ENCODE results near the gene PAIP2.
"Not testable (repeated sequence)": the region's sequence is repeated elsewhere in the genome, so short reads cannot be mapped to it uniquely, and the experiment has no call there.

PAIP2 gene

DNA sequence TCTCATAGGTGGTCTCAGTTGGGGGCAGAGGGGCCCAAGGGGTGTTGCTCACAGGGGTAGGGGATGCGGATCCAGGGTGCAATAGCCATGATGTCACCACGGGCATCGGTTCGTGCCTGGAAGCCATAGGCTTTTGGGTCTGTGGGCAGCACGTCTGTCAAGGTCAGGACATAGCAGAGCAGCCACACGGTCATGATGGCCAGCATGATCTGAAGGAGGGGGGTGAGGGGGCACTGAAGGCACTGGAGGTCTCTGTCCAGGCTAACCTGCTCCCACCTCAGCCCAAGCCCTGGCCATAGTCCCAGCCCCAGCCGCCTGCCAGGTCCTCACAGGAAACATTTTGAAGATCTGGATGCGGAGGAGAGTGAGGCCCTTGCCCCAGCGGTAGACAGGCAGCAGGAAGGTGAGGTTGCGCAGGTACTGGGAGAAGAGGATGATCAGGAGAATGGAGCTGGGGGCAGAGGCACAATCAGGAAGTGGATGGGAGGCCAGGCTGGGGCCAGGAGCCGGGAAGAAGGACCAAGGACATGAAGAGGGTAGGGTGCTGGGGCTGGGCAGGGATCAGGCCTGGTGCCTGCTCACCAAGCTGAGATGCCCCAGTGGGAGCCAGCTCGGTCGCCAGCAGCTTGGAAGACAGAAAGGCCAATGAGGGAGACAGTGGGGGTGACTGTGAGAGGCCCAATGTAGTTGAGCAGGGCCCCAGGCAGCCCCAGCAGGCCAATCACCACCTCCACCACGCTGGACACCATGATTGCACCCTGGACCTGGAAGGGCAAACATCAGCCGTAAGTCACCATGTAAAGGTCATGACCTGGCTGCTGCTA, 38.2 kb downstream of the PAIP2 start:
- FAIRE-seq: no peak

DNA sequence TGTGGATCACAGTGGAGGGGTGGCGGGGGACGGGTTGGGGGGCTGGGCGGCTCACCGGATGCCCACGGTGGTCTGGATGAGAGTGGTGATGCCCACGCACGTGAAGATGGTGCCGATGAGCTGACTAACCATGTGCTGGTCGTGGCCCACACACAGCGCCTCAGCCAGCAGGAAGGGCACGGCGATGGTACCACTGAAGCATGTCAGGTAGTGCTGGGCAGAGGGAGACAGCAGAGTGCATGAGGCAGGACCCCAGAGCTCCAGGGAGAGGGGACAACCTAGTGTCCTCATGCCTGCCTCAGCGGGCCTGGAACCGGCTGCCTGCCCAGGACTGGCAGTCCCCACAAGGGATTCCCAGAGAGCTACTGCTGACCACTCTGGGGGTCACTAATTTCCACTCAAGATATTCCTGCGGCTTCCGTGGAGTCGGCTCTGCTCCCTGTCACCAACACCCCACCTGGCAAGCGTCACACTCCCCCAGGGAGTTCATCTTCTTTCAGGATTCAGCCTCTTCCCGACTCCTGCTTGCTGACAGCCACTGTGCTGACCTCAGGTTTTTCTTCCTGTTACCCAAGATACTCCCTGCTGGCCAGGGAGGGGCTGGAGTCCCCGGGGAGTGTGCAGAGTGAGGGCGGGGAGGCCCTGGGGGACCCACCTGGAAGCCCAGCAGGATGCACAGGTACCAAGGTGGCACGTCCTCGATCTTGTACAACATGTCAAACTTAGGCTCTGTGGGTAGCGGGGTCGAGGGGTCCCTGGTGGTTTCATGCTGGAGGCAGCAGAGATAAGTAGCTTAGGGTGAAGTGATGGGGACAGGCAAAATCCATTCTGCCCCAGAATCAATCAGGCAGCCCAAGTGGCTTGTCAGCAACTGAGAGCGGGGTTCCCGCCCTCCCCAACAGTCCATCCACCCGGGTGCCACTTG, 40.4 kb downstream of the PAIP2 start:
- no peak for FAIRE-seq

DNA sequence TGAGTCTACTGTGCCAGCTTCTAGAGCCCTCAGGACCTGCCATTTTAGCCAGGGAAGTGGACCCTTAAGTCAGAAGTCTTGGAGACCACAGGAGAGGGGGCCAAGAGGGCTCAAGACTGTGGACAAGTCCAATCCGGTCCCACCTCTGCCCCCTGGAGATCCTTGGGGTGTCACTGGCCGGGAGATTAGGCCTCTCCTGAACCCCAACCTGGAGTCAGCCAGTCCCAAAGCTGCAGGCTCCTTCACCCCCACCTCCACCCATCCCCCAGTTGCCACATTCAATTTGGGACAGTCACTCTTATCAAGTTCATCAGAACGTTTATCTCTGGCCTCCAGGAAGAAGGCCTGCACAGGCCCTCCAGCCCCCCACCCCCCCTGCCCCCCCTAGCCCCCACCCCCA, 41.2 kb downstream of the PAIP2 start:
- no peak for FAIRE-seq

DNA sequence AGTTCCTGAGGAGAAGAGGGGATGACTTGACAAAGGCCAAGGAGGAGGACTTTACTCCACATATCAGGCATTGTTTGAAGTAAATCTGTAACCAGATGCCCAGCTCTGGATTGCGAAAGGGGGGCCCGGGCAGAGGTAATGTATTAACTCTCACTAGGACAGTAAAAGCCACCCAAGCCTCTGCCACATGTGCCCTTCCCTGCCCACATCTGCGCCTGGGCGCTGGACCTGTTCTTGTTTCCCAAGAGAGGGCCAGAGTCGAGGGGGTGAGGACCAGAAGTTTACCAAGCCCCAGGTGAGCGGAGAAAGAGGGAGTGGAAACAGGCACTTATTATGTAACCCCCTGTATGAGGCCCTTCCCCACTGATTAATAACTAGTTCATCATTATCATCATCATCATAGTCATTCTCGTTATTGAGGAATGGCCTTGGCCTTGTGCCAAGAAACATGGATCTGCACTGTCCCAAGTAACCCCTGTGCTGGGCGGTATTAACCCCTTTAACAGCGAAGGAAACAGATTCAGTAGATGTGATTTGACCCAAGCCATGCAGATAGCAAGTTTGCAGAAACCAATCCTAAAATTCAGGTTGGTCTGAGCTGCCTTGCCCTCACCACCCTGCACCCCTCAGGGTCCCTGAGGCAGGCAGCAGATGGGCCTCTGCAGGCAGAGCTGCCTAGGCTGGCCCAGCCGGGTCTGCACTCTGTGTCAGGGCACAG, 41.8 kb downstream of the PAIP2 start, which contains the start of gene SLC23A1:
Gene SLC23A1 (minus strand): TSS at position 23 of the 718 bp plus-strand sequence. CDS start 44 bp downstream, outside the sequence.
- FAIRE-seq: no peak

DNA sequence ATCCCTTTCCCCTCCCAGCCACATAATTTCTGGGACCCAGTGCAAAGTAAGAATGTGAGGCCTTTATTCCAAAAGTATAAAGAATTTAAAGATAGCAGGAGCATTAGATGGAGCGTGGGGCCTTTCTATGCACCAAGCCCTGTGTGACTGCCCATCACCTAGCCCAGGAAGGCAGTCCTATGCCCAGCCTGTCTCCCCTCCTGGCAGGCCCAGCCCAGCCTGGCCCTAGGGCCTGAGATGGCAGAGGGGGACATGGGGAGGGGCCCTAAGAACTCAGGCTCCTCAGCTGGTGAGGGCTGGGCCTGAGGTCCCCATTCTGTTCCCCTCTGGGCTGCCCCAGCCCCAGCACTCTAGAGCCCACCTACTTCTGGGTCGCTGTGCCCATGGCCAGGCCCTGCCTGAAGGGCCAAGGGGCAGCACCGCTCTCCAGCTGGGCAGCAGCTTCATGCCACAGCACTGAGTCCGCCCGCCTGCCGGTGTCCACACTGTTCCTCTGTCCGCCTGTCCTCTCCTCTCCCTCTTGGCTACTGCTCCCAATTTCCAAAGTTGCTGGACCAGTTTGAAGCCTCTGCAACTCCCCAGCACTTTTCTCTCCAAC, 42.4 kb downstream of the PAIP2 start:
- FAIRE-seq: no peak

DNA sequence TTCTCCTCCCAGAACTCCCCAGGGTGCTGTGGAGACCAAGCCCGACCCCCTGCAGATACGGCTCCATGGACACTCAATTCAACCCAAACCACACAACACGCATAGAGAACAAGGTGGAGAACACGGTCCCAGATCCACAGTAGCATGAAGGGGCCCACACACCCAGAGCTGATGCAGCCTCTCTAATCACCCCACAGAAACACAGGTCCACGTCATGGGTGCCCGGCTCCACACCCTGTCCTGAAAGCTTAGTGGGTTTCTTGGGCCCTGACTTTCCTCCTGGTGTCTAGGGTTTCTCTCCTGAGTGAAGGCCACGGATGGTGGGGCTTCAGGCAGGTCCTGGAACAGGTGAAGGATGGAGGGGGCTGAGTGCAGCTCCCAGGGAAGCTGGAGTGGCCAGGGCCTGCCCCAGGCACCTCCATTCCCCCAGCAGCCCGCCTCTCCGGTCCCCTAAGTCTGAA, 43.0 kb downstream of the PAIP2 start:
- no peak for FAIRE-seq

DNA sequence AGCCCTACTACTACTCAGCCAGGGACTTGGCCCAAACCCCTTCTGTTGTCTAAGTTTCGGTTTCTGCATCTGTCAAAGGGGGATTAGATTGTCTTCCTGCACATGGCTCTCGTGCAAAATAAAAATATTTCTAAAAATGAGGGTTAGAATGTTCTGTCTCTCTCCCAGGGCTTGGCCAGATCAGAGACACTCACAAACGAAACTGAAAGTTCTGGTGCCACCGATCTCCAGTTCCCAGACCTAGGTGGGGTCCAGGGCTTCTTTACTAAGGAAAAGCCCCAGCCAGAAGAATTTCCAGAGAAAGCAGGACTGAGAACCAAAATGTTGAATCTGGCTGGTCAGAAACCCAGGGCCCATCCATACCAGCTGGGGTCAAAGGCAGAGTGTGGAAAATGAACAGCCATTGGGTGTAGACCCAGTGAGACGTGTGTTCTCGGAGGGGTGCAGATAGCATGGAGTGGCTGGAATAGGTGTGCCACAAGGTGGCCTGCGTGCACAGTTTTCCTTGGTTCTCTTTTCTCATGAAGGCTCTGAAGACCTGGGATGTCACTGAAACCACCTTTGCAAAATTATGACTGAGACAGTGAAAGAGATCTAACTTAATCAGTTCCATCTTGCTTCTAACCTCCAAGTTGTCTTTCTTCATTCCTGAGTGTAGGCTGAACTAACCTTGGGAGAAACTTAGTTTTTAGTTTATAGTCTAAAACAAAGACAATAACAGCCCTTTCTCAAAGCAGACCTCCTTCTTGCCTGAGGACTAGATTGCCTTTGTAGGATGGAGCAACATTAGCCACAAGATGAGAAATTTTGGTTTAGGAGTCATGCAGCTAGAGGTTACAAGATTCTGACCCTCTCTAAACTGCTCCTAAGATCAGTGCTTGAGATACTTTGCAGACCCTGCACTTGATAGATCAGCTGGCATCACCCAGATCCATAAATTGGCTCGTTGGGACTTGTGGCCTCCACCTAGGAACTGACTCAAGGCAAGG, 43.7 kb downstream of the PAIP2 start:
- FAIRE-seq: no peak

DNA sequence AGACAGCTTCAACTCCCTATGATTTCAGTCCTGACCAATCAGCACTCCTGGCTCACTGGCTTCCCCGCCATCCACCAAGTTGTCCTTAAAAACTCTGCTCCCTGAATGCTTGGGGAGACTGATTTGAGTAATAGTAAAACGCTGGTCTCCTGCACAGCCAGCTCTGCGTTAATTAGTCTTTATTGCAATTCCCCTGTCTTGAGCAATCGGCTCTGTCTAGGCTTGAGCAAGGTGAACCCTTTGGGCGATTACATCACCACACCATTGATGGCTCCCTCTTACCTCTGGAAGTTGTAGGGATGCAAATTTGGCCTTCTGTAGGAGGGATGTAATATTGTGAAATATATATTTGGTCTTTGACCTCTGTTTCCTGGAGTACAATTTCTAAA, 44.4 kb downstream of the PAIP2 start:
- FAIRE-seq: no peak

DNA sequence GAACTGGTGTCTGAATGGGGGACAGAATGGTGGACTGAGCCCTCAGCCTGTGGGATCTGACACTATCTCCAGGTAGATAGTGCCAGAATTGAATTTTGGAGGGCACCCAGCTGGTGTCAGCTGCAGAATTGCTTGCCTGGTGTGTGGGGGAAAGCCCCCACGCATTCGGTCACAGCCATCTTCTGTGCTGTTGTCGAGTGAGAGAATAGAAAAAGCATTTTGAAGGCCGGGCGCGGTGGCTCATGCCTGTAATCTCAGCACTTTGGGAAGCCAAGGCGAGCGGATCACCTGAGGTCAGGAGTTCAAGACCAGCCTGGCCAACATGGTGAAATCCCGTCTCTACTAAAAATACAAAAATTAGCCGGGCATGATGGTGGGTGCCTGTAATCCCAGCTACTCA, 45.3 kb downstream of the PAIP2 start:
- not testable (repeated sequence) for FAIRE-seq

DNA sequence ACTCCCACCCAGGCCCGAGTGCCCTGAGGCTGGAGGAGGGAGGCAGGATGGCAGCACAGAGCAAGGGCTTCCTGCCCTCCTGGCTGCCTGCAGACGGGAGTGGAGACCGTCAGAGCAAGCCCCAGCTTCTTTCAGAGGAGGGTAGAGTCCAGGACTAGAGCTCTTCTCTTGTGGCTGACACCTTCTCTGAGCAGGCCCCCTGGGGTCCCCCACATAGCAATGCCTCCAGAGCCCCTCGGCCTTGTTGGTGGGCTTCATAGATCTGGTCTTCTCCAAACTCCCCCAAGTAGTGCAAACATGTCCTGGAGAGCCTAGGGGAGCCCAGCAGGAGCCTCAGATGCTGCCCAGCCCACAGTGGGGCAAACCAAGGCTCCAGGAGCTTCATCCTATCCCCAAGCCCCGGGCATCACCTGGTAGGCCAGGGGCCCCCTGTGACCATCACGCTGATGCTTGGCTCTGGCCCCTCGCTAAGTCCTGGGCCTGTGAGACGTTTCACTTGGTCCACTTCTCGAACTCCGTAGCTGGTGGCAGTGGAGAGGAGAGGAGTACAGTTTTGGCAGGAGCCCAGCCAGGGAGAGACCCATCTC, 46.0 kb downstream of the PAIP2 start:
- no peak for FAIRE-seq

DNA sequence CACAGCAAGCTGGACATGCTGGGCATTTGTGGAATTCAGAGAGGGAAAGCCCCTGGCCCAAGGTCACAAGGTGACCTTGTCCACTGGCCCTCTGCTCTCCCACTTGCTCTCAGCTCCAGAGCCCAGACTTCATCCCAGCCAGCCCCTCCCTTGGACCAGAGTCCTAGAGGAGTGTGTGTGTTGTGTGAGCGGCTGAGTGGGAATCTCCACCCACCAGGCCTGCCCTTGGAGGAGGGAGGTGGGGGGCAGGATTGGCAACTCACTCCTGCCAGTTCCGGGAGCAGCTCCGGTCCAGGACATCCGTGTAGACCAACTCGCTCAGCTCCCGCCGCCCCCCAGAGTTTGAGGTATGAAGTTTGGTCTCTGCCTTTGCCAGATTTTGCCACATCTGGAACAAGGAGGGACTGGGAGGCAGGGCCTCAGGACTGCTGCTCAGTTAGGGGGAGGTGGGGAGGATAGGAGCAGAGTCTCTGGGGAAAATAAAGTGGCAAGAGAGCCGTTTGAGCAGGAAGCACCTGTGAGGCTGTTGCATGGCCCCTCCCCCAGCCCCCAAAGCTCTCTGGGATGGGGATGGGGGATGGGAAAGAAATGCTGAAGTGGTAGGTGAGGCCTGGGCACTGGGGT, 46.7 kb downstream of the PAIP2 start:
- FAIRE-seq: no peak

DNA sequence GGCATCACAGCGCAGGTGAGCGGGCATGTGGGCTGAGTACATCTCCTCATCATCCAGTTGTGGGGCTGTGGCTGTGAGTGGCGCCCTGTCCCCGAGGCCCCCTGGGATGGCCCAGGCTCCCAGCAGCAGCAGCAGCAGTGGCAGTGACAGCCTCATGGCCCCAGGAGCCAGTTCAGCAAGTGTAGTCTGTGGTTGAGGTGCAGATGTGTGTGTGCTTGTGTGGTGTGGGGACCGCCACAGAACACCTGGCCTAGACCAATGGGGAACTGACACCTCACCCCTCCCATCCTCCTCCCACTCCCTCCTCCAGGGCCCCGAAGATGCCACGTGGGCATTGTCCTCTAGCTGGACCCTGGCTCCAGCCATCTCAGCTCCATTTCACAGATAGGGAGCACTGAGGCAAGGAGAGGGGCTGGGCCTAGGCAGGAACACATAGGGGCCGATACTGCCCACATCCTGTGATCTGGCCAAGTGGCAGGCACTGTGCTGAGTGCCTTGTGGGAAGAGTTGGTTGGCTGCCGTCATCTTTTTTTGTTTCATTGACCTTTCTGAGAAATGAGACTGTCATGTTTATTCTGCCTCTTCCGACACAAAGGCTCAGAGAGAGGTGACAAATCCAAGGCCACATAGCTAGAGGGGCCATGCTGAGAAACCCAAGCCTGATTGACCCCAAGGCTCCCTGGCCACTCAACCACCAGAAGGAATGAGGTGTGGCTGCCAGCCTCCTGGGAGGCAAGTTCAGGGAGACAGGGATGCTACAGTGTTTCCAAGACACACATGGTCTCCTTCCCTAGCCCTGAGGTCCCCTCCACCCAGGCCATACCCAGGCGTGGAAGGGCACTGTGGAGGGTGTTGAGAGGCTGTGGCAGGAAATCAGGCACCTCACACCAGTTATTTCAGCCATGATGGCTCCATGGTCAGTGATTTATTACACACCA, 48.3 kb downstream of the PAIP2 start, which contains the start of gene MZB1:
Gene MZB1 (minus strand): TSS at position 213 of the 938 bp plus-strand sequence. CDS start 57 bp downstream, at position 156.
- FAIRE-seq: no peak

DNA sequence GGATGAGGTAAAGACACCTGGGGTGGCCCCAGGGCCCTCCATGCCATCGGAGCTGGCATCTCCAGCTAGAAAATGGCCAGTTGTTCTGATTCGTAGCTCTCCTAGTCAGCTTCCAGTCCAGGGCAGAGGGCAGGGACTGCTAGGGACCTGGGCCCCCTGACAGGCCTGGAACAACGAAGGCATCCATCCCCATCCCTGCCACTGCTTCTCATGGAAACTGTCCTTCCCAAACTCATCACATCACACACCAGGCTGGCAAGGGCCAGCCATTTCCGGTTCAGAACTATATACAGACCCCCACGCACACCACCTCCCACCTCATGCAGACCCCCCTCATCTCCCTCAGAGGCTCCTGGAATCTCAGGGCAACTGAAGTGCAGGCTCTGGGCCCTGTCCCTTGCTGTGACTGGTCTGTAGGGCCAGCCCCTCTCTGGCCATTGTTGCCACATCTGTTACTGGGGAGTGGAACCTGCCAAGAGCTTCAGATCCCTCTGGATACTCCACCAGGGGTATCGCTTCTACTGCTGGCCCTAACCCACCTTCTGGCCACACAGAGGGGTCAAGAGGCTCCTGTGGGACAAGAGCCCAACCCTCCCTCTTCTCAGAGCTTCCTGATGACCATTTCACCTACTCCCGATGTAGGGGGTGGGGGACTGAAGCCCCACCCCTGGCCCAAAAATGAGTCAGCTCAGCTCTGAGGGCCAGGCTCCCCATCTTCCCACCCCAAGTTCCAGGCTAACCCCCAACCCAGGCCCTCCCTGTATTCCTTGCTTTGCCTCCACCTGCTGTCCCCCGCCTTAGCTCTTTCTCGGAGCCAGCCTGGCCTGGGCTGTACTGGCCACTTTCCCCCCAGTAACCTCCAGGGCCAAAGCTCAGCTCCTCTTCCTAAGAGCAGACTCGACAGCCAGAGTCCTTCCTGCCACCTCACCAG, 49.2 kb downstream of the PAIP2 start:
- FAIRE-seq: no peak

DNA sequence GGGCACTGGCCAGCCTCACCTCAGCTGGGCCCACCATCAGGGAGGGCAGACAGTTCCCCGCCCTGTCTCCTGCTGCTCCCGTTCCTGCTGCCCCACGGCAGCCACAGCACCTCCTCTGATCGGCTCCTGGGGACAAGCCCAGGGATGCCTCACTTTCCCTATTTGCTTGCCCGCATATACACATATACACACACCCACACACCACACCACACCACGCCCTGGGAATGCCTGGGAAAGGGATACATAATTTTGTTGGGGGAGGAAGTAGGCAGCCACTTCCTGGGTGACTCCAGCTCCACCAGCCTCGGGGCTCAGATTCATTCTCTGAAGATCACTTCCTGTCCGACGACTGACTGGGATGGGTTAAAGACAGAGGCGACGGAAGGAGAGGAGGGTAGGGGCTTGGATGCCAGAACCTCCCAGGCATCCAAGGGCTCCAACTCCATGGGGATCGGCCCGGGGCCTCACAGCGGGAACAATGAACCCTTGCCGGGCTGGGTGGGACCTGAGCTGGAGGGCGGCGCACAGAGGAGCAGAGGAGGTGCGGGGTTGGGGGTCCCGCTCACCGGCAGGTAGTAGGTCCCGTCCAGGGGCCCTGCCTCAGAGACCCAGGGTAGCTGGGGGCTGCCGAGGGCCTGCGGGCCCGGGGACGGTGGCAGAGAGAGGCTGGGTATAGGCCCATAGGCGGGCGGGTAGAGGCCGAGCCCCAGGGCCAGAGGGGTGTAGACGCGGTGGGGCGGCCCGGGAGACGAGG, 50.1 kb downstream of the PAIP2 start:
- no peak for FAIRE-seq

DNA sequence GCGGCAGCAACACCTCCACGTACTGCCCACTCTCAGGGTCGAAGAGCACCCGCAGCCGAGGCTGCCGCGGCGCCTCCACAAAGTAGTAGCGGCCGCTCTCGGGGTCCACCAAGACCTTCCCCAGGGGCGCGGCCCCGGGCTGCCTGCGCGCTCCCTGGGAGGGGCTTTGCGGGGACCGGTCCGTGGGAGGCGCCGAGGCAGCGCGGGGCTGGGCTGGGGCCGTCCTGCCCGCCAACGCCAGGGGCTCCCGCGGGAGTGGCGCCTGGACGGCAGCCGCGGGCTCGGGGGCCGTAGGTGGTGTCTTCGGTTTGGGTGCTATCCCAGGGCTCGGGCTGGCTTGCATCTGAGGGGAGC, 50.6 kb downstream of the PAIP2 start:
- FAIRE-seq: no peak

DNA sequence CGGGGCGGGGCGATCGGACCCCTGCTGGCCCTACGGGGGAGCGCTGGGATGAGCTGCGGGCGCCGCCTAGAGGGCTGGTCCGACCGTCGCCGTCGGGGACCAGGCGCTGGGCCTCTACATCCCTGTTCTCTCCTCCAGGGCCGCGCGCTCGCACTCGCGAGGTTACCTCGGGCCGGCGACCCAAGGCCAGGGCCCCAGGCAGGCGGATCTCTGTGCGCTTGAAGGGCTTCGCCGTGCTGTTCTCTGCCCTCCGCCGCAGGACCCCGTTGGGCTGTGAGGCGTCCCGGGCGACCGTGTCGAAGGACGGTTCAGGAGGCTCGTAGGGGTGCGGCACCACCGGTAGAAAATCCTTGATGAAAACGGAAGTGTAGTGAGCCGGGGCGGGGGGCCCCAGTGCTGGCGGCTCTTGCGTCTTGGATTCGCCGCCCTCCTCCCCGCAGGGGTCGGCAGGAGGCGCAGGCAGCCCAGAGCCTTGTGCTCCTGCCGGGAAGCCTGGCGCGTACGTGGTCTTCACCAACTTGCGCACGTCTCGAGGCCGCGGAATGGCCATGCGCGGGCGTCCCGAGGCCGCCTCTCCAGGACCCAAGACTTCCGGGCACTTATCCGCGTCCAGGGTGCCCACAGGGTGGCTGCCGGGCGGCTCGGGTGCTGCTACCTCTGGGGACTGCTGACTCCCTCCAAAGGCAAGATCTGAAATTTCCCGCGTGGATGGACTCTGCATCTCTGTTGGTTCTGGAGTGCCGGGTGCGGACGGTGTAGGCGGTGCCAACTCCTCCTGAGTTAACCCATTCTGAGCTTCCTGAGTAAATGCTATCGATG, 51.2 kb downstream of the PAIP2 start:
- FAIRE-seq: no peak

All from colon (tissue), 2 donors.